HL-60 (cell line): ENCODE results near the gene PFDN2.

ENCODE experiments used
- CTCF ChIP-seq: IDR thresholded peaks from one replicate; pipeline ENCODE4 v1.5.1; 2011; ENCODE audit warnings: low read length, control low read depth, inconsistent platforms; ENCODE audit not compliant: insufficient read depth
- GABPA ChIP-seq: IDR thresholded peaks from 2 replicates; pipeline ENCODE4 v1.6.1; 2012; ENCODE audit warnings: low read depth
- POLR2AphosphoS5 ChIP-seq: IDR thresholded peaks from 2 replicates; pipeline ENCODE4 v1.6.1; 2012; ENCODE audit warnings: low read depth
- REST ChIP-seq: IDR thresholded peaks from 2 replicates; pipeline ENCODE4 v1.6.1; 2012; ENCODE audit warnings: low read depth; ENCODE audit not compliant: insufficient replicate concordance

GRCh38 chr1:161159913-161160243 is 42.0 kb upstream of the PFDN2 start:
- TF ChIP-seq CTCF, result no peak
- TF ChIP-seq POLR2AphosphoS5, result no peak
- no peak for TF ChIP-seq GABPA
- no peak for TF ChIP-seq REST
